ENCODE measurements around the gene ROR2. TPM values are rescaled to one million over a fixed set of nuclear protein-coding genes. Genes with fewer than 3 reads are reported as not detected.

The ROR2 gene
- total RNA-seq, 1 experiment from 2014 or later = 0.68 TPM

- peaks cover 20% of the 10 kb centered on the region for H3K4me1 Mint-ChIP-seq (ENCODE audit: low read depth, unreplicated experiment)
- DNase-seq = no peak
- H3K36me3 Mint-ChIP-seq (ENCODE audit: insufficient read depth, unreplicated experiment) = no peaks in the 10 kb centered on the region
- TF ChIP-seq CTCF (IDR thresholded peaks at IDR 0.05; ENCODE audit: insufficient read depth in 1 of 2, low read depth in 1 of 2, low read length in 1 of 2, severe bottlenecking in 1 of 2, unreplicated experiment in 1 of 2) = no peak
- H3K9me3 Mint-ChIP-seq (ENCODE audit: unreplicated experiment) = peaks cover 10% of the 10 kb centered on the region
- CTCF ChIA-PET = no interaction called here
- peaks cover 3% of the 10 kb centered on the region for H3K27me3 Mint-ChIP-seq (ENCODE audit: insufficient read depth, unreplicated experiment)
- no peak overlapping the region for H3K4me3 ChIP-seq (ENCODE audit: low read depth, low read length)
- H3K4me1 ChIP-seq = peaks cover 18% of the 10 kb centered on the region
- H3K27me3 ChIP-seq (replicated peaks; ENCODE audit: control insufficient read depth, insufficient read depth, low read length) = no peaks in the 10 kb centered on the region
- H3K36me3 ChIP-seq (ENCODE audit: control insufficient read depth, insufficient read depth, low read length) = no peaks in the 10 kb centered on the region
- intact Hi-C loops (cut with micrococcal nuclease; ENCODE audit: unreplicated experiment) = no loop called here
- POLR2A ChIA-PET = no interaction called here
- BruUV-seq (replicated peaks) = no TSS peak
- H3K27ac Mint-ChIP-seq (ENCODE audit: unreplicated experiment) = no peak overlapping the region
- H3K9me3 ChIP-seq = no peaks in the 10 kb centered on the region
- no peak overlapping the region for H3K4me3 Mint-ChIP-seq (ENCODE audit: unreplicated experiment)
Observed at GRCh38 chr9:91992461-91993041, 42.5 kb upstream of the ROR2 start.

GRCh38 chr9:91991721-91992341 lies 41.8 kb upstream of the ROR2 start:
- no peak for DNase-seq
- intact Hi-C loops (cut with micrococcal nuclease; ENCODE audit: unreplicated experiment) = no loop called here
- Histone ChIP-seq H3K36me3 (ENCODE audit: control insufficient read depth, insufficient read depth, low read length) (no peaks in the 10 kb centered on the region), H3K4me3 (ENCODE audit: low read depth, low read length) (no peak overlapping the region), H3K9me3 (no peaks in the 10 kb centered on the region), H3K27me3 (replicated peaks; ENCODE audit: control insufficient read depth, insufficient read depth, low read length) (no peaks in the 10 kb centered on the region), H3K4me1 (peaks cover 18% of the 10 kb centered on the region)
- Mint-ChIP-seq H3K27me3 (ENCODE audit: insufficient read depth, unreplicated experiment) (peaks cover 3% of the 10 kb centered on the region), H3K9me3 (ENCODE audit: unreplicated experiment) (peaks cover 10% of the 10 kb centered on the region), H3K4me3 (ENCODE audit: unreplicated experiment) (no peak overlapping the region), H3K4me1 (ENCODE audit: low read depth, unreplicated experiment) (peaks cover 20% of the 10 kb centered on the region), H3K36me3 (ENCODE audit: insufficient read depth, unreplicated experiment) (no peaks in the 10 kb centered on the region), H3K27ac (ENCODE audit: unreplicated experiment) (no peak overlapping the region)
- TF ChIP-seq CTCF (IDR thresholded peaks at IDR 0.05; ENCODE audit: insufficient read depth in 1 of 2, low read depth in 1 of 2, low read length in 1 of 2, severe bottlenecking in 1 of 2, unreplicated experiment in 1 of 2) = no peak
- CTCF ChIA-PET = no interaction called here
- POLR2A ChIA-PET = no interaction called here
- no TSS peak for BruUV-seq (replicated peaks)

- no peaks in the 10 kb centered on the region for H3K27me3 ChIP-seq (replicated peaks; ENCODE audit: control insufficient read depth, insufficient read depth, low read length)
- no peaks in the 10 kb centered on the region for H3K4me1 Mint-ChIP-seq (ENCODE audit: low read depth, unreplicated experiment)
- BruUV-seq (replicated peaks) = no TSS peak
- H3K4me1 ChIP-seq = no peaks in the 10 kb centered on the region
- TF ChIP-seq CTCF (IDR thresholded peaks at IDR 0.05; ENCODE audit: insufficient read depth in 1 of 2, low read depth in 1 of 2, low read length in 1 of 2, severe bottlenecking in 1 of 2, unreplicated experiment in 1 of 2) = no peak
- ChIA-PET CTCF (no interaction called here), POLR2A (no interaction called here)
- H3K9me3 ChIP-seq = no peaks in the 10 kb centered on the region
- H3K27ac Mint-ChIP-seq (ENCODE audit: unreplicated experiment) = no peak overlapping the region
- H3K36me3 Mint-ChIP-seq (ENCODE audit: insufficient read depth, unreplicated experiment) = no peaks in the 10 kb centered on the region
- intact Hi-C loops (cut with micrococcal nuclease; ENCODE audit: unreplicated experiment) = no loop called here
- no peaks in the 10 kb centered on the region for H3K36me3 ChIP-seq (ENCODE audit: control insufficient read depth, insufficient read depth, low read length)
- peaks cover 10% of the 10 kb centered on the region for H3K9me3 Mint-ChIP-seq (ENCODE audit: unreplicated experiment)
- H3K4me3 Mint-ChIP-seq (ENCODE audit: unreplicated experiment) = no peak overlapping the region
- no peaks in the 10 kb centered on the region for H3K27me3 Mint-ChIP-seq (ENCODE audit: insufficient read depth, unreplicated experiment)
- H3K4me3 ChIP-seq (ENCODE audit: low read depth, low read length) = no peak overlapping the region
- no peak for DNase-seq
Observed at GRCh38 chr9:91986248-91986647, 36.2 kb upstream of the ROR2 start.
